HCT116 (cell line): ENCODE data around the gene ALDH1L1. TPM values are rescaled to one million over a fixed set of nuclear protein-coding genes. Genes with fewer than 3 reads are reported as not detected.

Experiments
- ATAC-seq: fragments of 200-7000 bp; cut with Tn5 transposase; 2 replicates; pipeline ENCODE4 v1.9.1; 2020; ENCODE audit warnings: mild to moderate bottlenecking, moderate library complexity
- BruUV-seq: library from RNA; stranded (reverse); fragments of 400-500 nt; replicated peaks from 2 replicates; lab custom pipeline; 2021; lab: Mats Ljungman, UMichigan
- CTCF ChIA-PET: fragments of 300-600 bp; sonication (Branson Sonifier 250); formaldehyde crosslinking; loops from one replicate; lab custom pipeline; 2021; ENCODE audit warnings: antibody characterized with exemption; lab: Charles Lee
- POLR2A ChIA-PET: fragments of 300-600, 350-600 bp; sonication (Branson Sonifier 250); formaldehyde crosslinking; loops from one replicate; lab custom pipeline; 2021; ENCODE audit warnings: antibody characterized with exemption; lab: Charles Lee
- RAD21 ChIA-PET, 2 experiments: fragments of 300-600 bp; sonication (Branson Sonifier 250); formaldehyde crosslinking; loops; one replicate each; lab custom pipeline; 2023; ENCODE audit warnings: low total read pairs in 2 of 2; ENCODE audit not compliant: uncharacterized antibody in 2 of 2, unreplicated experiment in 2 of 2, low non-redundant PET in 1 of 2; lab: Charles Lee
- DNase-seq: peaks from one replicate; pipeline ENCODE4 v3.0.0-alpha.2; 2010; ENCODE audit warnings: low read depth, low spot score
- H2AFZ ChIP-seq: fragments of 200-600 bp; shearing (Covaris generic), sonication (generic); 2 replicates; pipeline ENCODE4 v1.6.1; 2017; ENCODE audit warnings: low read depth, mixed run types, mixed read lengths, antibody characterized with exemption, low read length; ENCODE audit not compliant: poor library complexity, severe bottlenecking
- H3K27ac ChIP-seq: 2 replicates; pipeline ENCODE4 v1.5.1; 2012; ENCODE audit warnings: low read depth, low read length
- H3K27me3 ChIP-seq: fragments of 200-600 bp; sonication (generic); 2 replicates; pipeline ENCODE4 v1.6.1; 2016; ENCODE audit warnings: mixed run types, low read length, mixed read lengths; ENCODE audit not compliant: insufficient read depth
- H3K36me3 ChIP-seq, 2 experiments: fragments of 200-500 bp in 1 of 2; fragments of 200-600 bp in 1 of 2; sonication (Bioruptor generic) in 1 of 2; sonication (generic) in 1 of 2; 2 replicates each; pipeline versions ENCODE4 v1.5.1 to v1.6.1; 2014 to 2016; ENCODE audit warnings: low read length in 2 of 2, inconsistent platforms in 1 of 2, mixed read lengths in 1 of 2, mixed run types in 1 of 2; ENCODE audit not compliant: insufficient read depth in 2 of 2, control insufficient read depth in 1 of 2
- H3K4me1 ChIP-seq, 2 experiments: fragments of 200-600 bp in 1 of 2; sonication (generic) in 1 of 2; 2 replicates each; pipeline versions ENCODE4 v1.5.1 to v1.6.1; 2012 to 2017; ENCODE audit warnings: low read length in 2 of 2, inconsistent platforms in 1 of 2, mild to moderate bottlenecking in 1 of 2, mixed read lengths in 1 of 2, mixed run types in 1 of 2, moderate library complexity in 1 of 2; ENCODE audit not compliant: insufficient read depth in 2 of 2, control insufficient read depth in 1 of 2
- H3K4me2 ChIP-seq: fragments of 200-600 bp; sonication (generic); 2 replicates; pipeline ENCODE4 v1.6.1; 2017; ENCODE audit warnings: mixed run types, low read length, mixed read lengths
- H3K4me3 ChIP-seq, 2 experiments: fragments of 200-600 bp in 1 of 2; sonication (generic) in 1 of 2; replicated peaks in 1 of 2; 2 replicates each; pipeline ENCODE4 v1.5.1; 2011 to 2016; ENCODE audit warnings: low read length in 2 of 2, control low read depth in 1 of 2, low read depth in 1 of 2, mild to moderate bottlenecking in 1 of 2, mixed read lengths in 1 of 2, mixed run types in 1 of 2
- H3K79me2 ChIP-seq: fragments of 200-600 bp; sonication (generic); 2 replicates; pipeline ENCODE4 v1.6.1; 2017; ENCODE audit warnings: mild to moderate bottlenecking, mixed run types, low read length, moderate library complexity, mixed read lengths; ENCODE audit not compliant: insufficient read depth
- H3K9ac ChIP-seq: fragments of 200-600 bp; sonication (generic); 2 replicates; pipeline ENCODE4 v1.6.1; 2016; ENCODE audit warnings: low read length, mixed read lengths
- H3K9me2 ChIP-seq: fragments of 200-600 bp; sonication (generic), shearing (Covaris generic); 2 replicates; pipeline ENCODE4 v1.6.1; 2017; ENCODE audit warnings: mixed run types, mild to moderate bottlenecking, moderate library complexity; ENCODE audit not compliant: insufficient read depth
- H3K9me3 ChIP-seq, 2 experiments: fragments of 200-500 bp in 1 of 2; fragments of 200-600 bp in 1 of 2; sonication (Bioruptor generic) in 1 of 2; sonication (generic) in 1 of 2; 2 replicates each; pipeline ENCODE4 v1.6.1; 2014 to 2017; ENCODE audit warnings: low read length in 2 of 2, mixed read lengths in 2 of 2, inconsistent platforms in 1 of 2, low read depth in 1 of 2, mild to moderate bottlenecking in 1 of 2, mixed run types in 1 of 2, moderate library complexity in 1 of 2; ENCODE audit not compliant: control insufficient read depth in 1 of 2, insufficient read depth in 1 of 2
- H4K20me1 ChIP-seq: fragments of 200-600 bp; sonication (generic), shearing (Covaris generic); 2 replicates; pipeline ENCODE4 v1.6.1; 2017; ENCODE audit warnings: mixed run types, mild to moderate bottlenecking, moderate library complexity; ENCODE audit not compliant: insufficient read depth
- CBX3 ChIP-seq: IDR thresholded peaks from 2 replicates; pipeline ENCODE4 v1.6.1; 2012; ENCODE audit warnings: low read depth
- CEBPB ChIP-seq: IDR thresholded peaks from 2 replicates; pipeline ENCODE4 v1.6.1; 2012; ENCODE audit warnings: low read depth
- EGR1 ChIP-seq: IDR thresholded peaks from 2 replicates; pipeline ENCODE4 v1.6.1; 2012; ENCODE audit warnings: low read depth
- EZH2 ChIP-seq: fragments of 200-600 bp; sonication (generic); IDR thresholded peaks from 2 replicates; pipeline ENCODE4 v1.6.1; 2017; ENCODE audit warnings: antibody characterized with exemption, mixed run types
- FOSL1 ChIP-seq: IDR thresholded peaks from 2 replicates; pipeline ENCODE4 v1.6.1; 2012; ENCODE audit warnings: low read depth
- JUND ChIP-seq: IDR thresholded peaks from 2 replicates; pipeline ENCODE4 v1.6.1; 2012
- POLR2A ChIP-seq: IDR thresholded peaks from 2 replicates; pipeline ENCODE4 v1.7.0; 2011; ENCODE audit warnings: borderline replicate concordance; ENCODE audit not compliant: insufficient read depth, insufficient read length; ENCODE audit errors: extremely low read depth
- POLR2AphosphoS5 ChIP-seq: IDR thresholded peaks from 2 replicates; pipeline ENCODE4 v1.6.1; 2011; ENCODE audit warnings: mild to moderate bottlenecking, low read depth, low read length, moderate library complexity
- RAD21 ChIP-seq: IDR thresholded peaks from 2 replicates; pipeline ENCODE4 v1.6.1; 2012; ENCODE audit warnings: low read depth, mild to moderate bottlenecking
- SIN3A ChIP-seq: IDR thresholded peaks from 2 replicates; pipeline ENCODE4 v1.6.1; 2012; ENCODE audit warnings: low read depth
- SP1 ChIP-seq: IDR thresholded peaks from 2 replicates; pipeline ENCODE4 v1.6.1; 2012; ENCODE audit warnings: low read depth
- SRF ChIP-seq: IDR thresholded peaks from 2 replicates; pipeline ENCODE4 v1.6.1; 2012; ENCODE audit warnings: low read depth
- TCF7L2 ChIP-seq: IDR thresholded peaks from 2 replicates; pipeline ENCODE4 v1.7.0; 2011; ENCODE audit warnings: borderline replicate concordance, inconsistent platforms; ENCODE audit not compliant: insufficient read depth, insufficient read length; ENCODE audit errors: extremely low read depth
- YY1 ChIP-seq: IDR thresholded peaks from 2 replicates; pipeline ENCODE4 v1.6.1; 2011; ENCODE audit warnings: low read length, low read depth, moderate library complexity, mild to moderate bottlenecking; ENCODE audit not compliant: insufficient replicate concordance; ENCODE audit errors: extremely low read depth
- ZFX ChIP-seq: fragments of 450-650 bp; IDR thresholded peaks from 2 replicates; pipeline ENCODE4 v1.6.1; 2017
- intact Hi-C: fragments of 100-400 bp; cut with micrococcal nuclease; formaldehyde crosslinking; loops from 2 replicates; pipeline ENCODE4 v1.10.0; 2022
- total RNA-seq: library from RNA; stranded (reverse); gene quantifications from one replicate; pipeline ENCODE4 v1.2.1, GENCODE V29; 2021; ENCODE audit not compliant: unreplicated experiment
- TF ChIP-seq, protein P1 (sequence below): IDR thresholded peaks from 2 replicates; pipeline ENCODE4 v1.6.1; 2012; ENCODE audit warnings: low read depth
- TF ChIP-seq, protein P2 (sequence below): IDR thresholded peaks from 2 replicates; pipeline ENCODE4 v1.6.1; 2011; ENCODE audit warnings: mild to moderate bottlenecking, low read length, moderate library complexity; ENCODE audit not compliant: insufficient replicate concordance; ENCODE audit errors: extremely low read depth
- TF ChIP-seq, protein P3 (sequence below): IDR thresholded peaks from 2 replicates; pipeline ENCODE4 v1.6.1; 2012
- TF ChIP-seq, protein P4 (sequence below), 3 experiments: fragments of 200-600 bp in 1 of 3; sonication (generic) in 1 of 3; IDR thresholded peaks in 2 of 3; conservative IDR thresholded peaks in 1 of 3; 2 replicates each; pipeline ENCODE4 v1.5.1; 2012 to 2017; ENCODE audit warnings: low read depth in 2 of 3, low read length in 2 of 3, antibody characterized with exemption in 1 of 3, borderline replicate concordance in 1 of 3, control low read depth in 1 of 3, mild to moderate bottlenecking in 1 of 3, mixed read lengths in 1 of 3, mixed run types in 1 of 3, moderate library complexity in 1 of 3; ENCODE audit not compliant: insufficient read depth in 1 of 3
- TF ChIP-seq, protein P5 (sequence below): IDR thresholded peaks from 2 replicates; pipeline ENCODE4 v1.6.1; 2012

The ALDH1L1 gene
- total RNA-seq, 1 experiment from 2014 or later, result 0.81 TPM

DNA sequence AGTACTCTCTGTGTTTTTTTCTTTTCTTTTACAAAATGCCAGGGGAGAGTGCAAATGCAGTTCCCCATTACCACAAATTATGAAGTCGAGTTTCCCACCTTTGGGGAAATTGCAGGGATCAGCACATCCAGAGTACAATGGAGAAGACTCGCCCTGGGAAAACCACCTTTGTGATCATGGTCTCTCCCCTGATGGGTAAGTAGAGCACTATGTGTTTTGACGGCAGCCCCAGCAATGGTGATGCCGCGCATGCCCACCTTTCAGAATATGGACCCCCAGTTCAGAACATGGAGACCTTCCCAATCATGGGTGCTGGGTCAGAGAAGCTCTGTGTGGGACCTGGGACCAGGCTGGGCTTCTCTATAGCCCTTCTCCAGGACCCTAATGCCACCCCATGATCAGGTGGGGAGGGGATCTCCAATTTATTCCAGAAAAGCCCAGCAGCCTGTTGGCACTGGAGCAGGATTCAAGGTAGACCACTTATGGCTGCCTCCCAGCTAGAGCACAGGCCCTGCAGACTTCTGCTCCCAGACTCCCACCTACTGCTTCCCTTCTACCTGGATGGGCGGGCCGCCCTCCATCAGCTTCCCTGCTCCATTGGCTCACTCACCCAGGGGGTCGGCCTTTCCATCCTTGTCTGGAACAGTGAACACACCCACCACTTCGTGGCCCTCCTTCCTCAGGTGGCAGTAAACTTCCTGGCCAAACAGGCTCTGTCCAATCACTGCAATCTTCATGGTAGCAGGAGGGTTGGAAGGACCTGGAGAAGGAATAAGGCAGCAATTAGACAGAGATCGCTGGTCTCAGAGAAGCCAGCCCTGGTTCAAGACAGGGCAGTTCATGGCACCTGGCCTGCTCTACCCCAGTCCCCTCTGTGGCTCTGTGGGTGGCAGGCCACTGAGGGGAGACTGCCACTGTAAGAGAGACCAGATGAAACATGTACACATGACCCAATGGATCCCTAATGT is 19.9 kb downstream of the ALDH1L1 start:
- Histone ChIP-seq H3K9me2 (no peaks in the 10 kb centered on the region), H3K9me3 (no peaks in the 10 kb centered on the region), H4K20me1 (no peaks in the 10 kb centered on the region), H3K4me3 (no peak overlapping the region), H3K27ac (no peak overlapping the region)
- ChIA-PET POLR2A (no interaction called here), CTCF (no interaction called here), RAD21 (no interaction called here)
- intact Hi-C loops, result no loop called here
- no peak for ATAC-seq
- TF ChIP-seq FOSL1, result no peak
- no peak for TF ChIP-seq CEBPB
- TF ChIP-seq, protein P1, sequence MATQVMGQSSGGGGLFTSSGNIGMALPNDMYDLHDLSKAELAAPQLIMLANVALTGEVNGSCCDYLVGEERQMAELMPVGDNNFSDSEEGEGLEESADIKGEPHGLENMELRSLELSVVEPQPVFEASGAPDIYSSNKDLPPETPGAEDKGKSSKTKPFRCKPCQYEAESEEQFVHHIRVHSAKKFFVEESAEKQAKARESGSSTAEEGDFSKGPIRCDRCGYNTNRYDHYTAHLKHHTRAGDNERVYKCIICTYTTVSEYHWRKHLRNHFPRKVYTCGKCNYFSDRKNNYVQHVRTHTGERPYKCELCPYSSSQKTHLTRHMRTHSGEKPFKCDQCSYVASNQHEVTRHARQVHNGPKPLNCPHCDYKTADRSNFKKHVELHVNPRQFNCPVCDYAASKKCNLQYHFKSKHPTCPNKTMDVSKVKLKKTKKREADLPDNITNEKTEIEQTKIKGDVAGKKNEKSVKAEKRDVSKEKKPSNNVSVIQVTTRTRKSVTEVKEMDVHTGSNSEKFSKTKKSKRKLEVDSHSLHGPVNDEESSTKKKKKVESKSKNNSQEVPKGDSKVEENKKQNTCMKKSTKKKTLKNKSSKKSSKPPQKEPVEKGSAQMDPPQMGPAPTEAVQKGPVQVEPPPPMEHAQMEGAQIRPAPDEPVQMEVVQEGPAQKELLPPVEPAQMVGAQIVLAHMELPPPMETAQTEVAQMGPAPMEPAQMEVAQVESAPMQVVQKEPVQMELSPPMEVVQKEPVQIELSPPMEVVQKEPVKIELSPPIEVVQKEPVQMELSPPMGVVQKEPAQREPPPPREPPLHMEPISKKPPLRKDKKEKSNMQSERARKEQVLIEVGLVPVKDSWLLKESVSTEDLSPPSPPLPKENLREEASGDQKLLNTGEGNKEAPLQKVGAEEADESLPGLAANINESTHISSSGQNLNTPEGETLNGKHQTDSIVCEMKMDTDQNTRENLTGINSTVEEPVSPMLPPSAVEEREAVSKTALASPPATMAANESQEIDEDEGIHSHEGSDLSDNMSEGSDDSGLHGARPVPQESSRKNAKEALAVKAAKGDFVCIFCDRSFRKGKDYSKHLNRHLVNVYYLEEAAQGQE, result no peak
- no peak for TF ChIP-seq EZH2
- TF ChIP-seq YY1, result no peak
- TF ChIP-seq, protein P2, sequence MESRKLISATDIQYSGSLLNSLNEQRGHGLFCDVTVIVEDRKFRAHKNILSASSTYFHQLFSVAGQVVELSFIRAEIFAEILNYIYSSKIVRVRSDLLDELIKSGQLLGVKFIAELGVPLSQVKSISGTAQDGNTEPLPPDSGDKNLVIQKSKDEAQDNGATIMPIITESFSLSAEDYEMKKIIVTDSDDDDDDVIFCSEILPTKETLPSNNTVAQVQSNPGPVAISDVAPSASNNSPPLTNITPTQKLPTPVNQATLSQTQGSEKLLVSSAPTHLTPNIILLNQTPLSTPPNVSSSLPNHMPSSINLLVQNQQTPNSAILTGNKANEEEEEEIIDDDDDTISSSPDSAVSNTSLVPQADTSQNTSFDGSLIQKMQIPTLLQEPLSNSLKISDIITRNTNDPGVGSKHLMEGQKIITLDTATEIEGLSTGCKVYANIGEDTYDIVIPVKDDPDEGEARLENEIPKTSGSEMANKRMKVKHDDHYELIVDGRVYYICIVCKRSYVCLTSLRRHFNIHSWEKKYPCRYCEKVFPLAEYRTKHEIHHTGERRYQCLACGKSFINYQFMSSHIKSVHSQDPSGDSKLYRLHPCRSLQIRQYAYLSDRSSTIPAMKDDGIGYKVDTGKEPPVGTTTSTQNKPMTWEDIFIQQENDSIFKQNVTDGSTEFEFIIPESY, result no peak
- no peak for TF ChIP-seq RAD21
- no peak for TF ChIP-seq TCF7L2
- no peak for TF ChIP-seq SP1
- TF ChIP-seq JUND, result no peak
- no peak for TF ChIP-seq POLR2AphosphoS5
- no peak for TF ChIP-seq SRF
- TF ChIP-seq, protein P3, sequence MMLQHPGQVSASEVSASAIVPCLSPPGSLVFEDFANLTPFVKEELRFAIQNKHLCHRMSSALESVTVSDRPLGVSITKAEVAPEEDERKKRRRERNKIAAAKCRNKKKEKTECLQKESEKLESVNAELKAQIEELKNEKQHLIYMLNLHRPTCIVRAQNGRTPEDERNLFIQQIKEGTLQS, result no peak
- TF ChIP-seq SIN3A, result no peak
- TF ChIP-seq, protein P4, sequence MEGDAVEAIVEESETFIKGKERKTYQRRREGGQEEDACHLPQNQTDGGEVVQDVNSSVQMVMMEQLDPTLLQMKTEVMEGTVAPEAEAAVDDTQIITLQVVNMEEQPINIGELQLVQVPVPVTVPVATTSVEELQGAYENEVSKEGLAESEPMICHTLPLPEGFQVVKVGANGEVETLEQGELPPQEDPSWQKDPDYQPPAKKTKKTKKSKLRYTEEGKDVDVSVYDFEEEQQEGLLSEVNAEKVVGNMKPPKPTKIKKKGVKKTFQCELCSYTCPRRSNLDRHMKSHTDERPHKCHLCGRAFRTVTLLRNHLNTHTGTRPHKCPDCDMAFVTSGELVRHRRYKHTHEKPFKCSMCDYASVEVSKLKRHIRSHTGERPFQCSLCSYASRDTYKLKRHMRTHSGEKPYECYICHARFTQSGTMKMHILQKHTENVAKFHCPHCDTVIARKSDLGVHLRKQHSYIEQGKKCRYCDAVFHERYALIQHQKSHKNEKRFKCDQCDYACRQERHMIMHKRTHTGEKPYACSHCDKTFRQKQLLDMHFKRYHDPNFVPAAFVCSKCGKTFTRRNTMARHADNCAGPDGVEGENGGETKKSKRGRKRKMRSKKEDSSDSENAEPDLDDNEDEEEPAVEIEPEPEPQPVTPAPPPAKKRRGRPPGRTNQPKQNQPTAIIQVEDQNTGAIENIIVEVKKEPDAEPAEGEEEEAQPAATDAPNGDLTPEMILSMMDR (IDR thresholded peaks at IDR 0.05 in 2 of 3, conservative IDR thresholded peaks at IDR 0.05 in 1 of 3; ENCODE audit: borderline replicate concordance in 1 of 3, insufficient read depth in 1 of 3, low read depth in 2 of 3, low read length in 2 of 3), result no peak
- no peak for TF ChIP-seq POLR2A
- no peak for TF ChIP-seq ZFX
- TF ChIP-seq, protein P5, sequence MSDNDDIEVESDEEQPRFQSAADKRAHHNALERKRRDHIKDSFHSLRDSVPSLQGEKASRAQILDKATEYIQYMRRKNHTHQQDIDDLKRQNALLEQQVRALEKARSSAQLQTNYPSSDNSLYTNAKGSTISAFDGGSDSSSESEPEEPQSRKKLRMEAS, result no peak
- no peak for TF ChIP-seq CBX3
- TF ChIP-seq EGR1, result no peak
- TF ChIP-seq, all 23 proteins: peak for 0
- Histone ChIP-seq H3K9ac (no peak overlapping the region), H3K4me2 (no peak overlapping the region), H3K4me1 (no peaks in the 10 kb centered on the region), H3K36me3 (no peaks in the 10 kb centered on the region), H3K79me2 (no peaks in the 10 kb centered on the region), H3K27me3 (no peaks in the 10 kb centered on the region), H2AFZ (no peak overlapping the region)
- no peak for DNase-seq
- no TSS peak for BruUV-seq
